DMS 273 (cell line): ENCODE results near the gene APOO.

ENCODE experiments used
- DNase-seq: peaks from one replicate; lab custom pipeline; 2025; ENCODE audit not compliant: unreplicated experiment; lab: John Stamatoyannopoulos, UW

The APOO gene

GRCh38 chrX:23907498-23908218 lies at the start of gene APOO, which contains the start of gene CXorf58:
TSS of gene APOO (minus strand) at chrX:23907938. CDS start at chrX:23907702, 236 bp downstream.
TSS of gene CXorf58 (plus strand) at chrX:23908006. CDS start at chrX:23910303, 2,297 bp downstream.
- peak; percentile 98 for DNase-seq

DNA sequence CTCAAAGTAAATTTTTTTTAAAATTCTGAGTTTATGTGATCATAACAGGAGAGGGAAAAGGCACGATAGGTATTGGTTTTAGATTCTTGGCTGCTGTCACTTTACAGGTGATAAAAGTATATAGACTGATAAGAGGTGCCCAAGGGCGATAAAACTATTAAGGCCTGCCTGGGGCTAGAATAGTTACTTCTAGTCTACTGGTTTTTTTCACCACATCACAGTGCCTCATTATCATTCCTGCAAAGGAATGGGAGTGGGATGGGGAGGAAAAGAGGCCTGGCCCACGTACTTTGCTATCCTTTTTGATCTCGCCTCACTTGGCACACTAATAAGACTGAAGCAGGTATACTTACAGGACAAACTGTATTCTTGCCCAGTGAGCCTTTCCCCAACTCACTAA lies 46.7 kb upstream of the APOO start:
- no peak for DNase-seq

- DNase-seq: no peak
These were observed 46.2 kb upstream of the APOO start for GRCh38 chrX:23953908-23954269.

- no peak for DNase-seq
These were observed 45.5 kb upstream of the APOO start for GRCh38 chrX:23952984-23953907.

GRCh38 chrX:23952391-23952790 lies 44.7 kb upstream of the APOO start:
- DNase-seq: no peak

- no peak for DNase-seq
These were observed 37.5 kb upstream of the APOO start for GRCh38 chrX:23945206-23945605.

DNA sequence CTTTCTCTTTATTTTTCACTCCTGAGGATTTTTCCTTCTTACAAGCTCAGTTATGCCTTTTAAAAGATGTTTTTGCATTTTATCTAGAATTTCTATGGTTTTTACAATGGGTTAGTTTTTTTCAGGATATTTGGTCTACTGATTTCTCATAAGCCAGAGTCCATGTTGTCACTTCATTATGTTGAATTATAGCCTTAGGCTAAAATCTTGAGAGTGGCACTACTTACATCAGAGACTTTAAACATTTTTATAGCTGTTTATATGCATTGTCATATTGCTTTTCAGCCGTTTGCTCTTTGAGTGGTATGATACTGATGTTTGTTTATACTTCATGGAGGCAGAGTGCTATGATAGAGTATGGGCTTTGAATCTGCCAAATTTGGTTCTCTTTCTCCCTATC lies 36.5 kb upstream of the APOO start:
- no peak for DNase-seq

GRCh38 chrX:23939203-23939602 lies 31.5 kb upstream of the APOO start:
- no peak for DNase-seq

GRCh38 chrX:23938690-23939089 lies 31.0 kb upstream of the APOO start:
- no peak for DNase-seq

DNA sequence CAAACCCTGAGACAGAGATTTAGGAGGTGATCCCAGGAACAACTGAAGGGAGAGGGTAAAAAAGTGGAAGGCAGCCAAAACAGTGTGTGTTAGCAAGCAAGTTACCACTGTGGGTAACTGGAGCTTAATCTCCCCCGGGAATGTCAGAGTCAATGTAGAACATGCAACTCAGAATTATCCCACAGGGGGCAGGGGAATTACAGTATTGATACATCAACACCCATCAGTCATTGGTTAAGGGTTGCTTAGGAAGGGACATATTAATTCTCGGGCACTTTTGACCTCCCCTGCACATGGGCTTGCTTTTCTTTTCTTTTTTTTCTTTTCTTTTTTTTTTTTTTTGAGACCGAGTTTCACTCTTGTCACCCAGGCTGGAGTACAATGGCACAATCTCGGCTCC lies 29.4 kb upstream of the APOO start:
- peak; percentile 66 for DNase-seq

GRCh38 chrX:23936180-23936579 lies 28.4 kb upstream of the APOO start:
- peak; percentile 60 for DNase-seq

DNA sequence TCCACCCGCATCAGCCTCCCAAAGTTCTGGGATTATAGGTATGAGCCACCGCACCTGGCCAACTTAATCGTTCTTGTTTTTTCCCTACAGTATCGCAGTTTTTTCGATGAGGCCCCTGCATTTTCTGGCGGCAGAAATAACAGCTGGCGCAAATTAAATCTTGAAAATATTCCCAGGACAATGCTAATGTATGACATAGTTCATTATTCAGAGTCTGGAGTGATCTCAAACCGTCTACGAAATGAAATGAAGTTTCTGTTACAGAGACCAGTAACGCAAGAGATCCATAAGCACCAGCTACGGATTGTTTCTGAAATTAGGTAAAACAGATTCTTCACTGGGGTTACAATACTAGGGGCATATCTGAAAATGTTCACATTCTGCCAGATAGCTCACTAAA lies 27.4 kb upstream of the APOO start:
- DNase-seq: peak; percentile 65

DNA sequence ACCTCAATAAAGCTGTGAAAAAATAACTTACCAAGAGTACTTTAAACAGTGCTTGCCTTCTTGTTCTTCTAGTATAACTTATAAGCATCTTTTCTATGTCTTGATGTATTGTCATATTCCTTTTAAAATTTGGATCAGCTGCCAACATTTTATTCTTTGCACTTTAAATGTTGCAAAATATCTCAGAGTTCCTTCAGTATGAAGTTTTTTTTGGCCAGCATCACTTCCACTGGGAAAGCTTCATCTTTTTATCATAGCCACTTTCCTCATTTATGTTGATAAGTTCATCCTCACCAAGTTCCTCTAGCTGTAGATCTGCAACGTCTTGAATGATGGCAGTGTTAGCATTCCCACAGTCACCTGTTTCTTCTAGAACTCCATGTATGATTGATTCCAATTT lies 24.3 kb upstream of the APOO start:
- DNase-seq: no peak

DNA sequence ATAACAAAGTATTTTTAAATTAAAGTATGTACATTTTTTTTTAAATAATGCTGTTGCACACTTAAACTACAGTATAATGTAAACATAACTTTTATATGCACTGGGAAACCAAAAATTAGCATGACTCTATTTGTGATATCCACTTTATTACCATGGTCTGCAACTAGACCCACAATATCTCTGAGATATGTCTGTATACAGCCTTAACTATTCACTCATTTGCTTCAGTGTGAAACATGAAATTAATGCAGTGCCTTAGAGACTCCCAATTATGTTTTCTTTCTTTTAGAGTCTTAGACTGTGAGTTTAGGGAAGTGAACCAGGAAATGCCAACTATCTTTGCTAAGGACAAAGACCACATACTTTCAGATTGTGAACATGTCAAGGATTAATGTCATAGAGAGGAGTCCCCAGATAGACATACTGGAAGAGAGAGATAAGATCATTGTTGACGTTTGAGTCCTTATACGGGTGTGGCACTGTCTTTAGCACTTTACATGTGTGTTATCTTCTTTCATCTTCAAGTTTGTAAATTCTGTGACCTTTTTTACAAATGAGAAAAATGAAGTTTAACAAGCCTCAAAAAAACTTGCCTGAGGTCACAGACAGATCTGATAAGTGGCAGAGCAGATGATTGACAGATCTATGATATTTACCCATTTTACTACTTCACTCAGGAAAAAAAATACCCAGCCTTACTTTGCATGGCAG lies 23.3 kb upstream of the APOO start:
- no peak for DNase-seq

GRCh38 chrX:23926015-23926414 lies 18.3 kb upstream of the APOO start:
- no peak for DNase-seq

GRCh38 chrX:23919706-23920320 lies 12.1 kb upstream of the APOO start:
- no peak for DNase-seq

DNA sequence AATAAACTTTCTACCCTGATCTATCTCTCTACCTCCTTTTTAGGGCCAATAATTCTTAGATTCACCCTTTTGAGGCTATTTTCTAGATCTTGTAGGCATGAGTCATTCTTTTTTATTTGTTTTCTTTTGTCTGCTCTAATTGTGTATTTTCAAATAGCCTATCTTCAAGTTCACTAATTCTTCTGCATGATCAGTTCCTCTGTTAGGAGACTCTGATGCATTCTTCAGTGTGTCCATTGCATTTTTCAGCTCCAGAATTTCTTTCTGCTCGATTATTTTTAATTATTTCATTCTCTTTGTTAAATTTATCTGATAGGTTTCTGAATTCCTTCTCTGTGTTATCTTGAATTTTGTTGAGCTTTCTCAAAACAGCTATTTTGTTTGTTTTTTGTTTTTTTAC lies 11.4 kb upstream of the APOO start:
- no peak for DNase-seq

GRCh38 chrX:23911126-23911835 lies 3.5 kb upstream of the APOO start:
- DNase-seq: no peak

DNA sequence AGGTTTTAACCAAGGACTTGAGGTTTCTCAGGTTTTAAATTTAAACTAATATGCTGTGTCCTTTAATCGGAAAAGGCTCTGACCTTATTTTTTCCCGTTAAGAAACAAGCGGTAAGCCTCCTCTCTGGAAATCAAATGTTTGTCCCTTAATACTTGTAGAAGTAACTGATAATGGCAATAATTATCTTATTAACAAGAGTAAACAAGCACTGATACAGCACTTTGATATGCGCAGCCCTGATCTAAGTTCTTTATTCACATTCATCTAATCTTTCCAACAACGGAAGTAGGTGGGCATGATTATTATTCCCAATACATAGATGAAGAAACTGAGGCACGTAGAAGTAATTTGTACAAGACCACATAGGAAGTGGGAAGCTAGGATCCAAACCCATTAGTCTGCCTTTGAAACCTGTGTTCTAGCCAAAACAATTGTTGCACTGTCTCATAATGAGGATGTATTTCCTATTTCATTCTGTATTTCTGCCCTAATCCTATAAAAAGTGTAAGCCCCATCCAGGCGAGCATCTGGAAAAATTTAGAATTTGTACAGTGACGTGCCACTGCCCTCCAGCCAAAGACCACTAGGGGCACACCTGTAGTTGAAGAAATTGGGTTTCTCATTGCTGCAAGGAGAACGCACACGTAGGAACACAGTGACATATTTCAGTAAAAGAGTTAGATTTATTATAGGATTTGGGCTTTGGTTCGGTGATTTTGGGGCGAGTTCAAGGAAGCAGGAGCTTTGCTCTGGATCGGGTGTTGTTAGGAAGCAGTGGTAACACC lies 674 bp upstream of the APOO start:
- DNase-seq: peak; percentile 45

DNA sequence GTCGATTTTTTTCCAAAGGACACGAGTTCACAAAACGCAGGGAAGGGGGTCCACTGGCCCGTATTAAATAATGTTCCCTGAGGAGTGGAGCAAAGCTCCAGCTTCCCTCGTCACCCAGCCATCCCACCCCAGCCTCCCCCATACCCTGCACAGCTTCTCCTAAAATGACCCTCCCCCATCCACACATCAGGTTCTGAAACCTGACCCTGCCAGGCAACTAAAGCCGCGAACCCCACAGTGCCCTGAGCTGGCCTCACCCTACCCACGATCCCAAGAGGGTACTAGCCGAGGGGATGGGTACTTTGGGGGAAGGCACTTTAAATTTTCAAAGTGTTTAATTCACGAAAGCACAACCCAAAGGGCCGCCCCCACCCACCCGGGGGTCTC lies 634 bp downstream of the APOO start:
- peak; percentile 71 for DNase-seq
